ENCODE results near the gene MYBPC2.
A peak's percentile ranks its signal among the peaks of the same experiment; 100 is the strongest.

The MYBPC2 gene

DNA sequence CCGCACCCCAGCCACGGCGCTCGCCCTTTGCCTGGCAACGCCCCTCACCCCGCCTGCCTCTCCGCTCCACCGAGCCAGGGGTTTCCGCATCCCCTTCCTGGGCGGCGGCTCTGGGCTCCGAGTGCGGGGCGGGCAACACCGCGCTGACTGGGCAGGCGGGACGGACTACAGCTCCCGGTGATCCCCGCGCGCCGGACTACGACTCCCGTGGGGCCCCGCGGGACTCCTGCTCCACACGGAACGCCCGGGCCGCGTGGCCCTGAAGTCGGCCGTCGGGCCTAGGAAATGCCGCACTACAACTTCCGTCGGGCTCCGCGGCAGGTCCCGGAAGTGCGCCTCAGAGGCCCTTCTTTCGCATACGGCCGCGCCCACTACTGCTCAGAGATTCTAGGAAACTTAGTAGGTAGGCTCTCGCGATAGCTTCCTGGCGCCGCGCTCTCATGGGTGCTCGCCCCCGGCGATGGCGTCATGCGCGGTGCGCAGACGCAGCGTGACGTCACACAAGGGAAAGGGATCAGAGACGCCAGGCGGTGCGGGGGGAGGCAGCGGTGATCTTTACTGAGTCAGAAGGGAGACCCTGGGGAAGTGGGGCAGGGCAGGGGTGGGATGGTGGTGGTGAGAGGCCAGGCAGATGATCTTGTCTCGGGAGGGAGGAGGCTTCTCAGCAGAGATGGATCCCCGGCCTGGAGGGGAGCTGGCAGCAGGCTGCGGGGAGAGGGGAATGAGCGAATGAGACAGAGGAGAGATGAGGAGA is 78.6 kb downstream of the MYBPC2 start, which contains the start of gene JOSD2 (continued):
- TF ChIP-seq ZNF335 (tag by site-specific recombination; conservative IDR thresholded peaks at IDR 0.05) (peak; percentile 82), ZNF768 (tag by site-specific recombination; IDR thresholded peaks at IDR 0.05) (peak; percentile 95; the same call in 1 of the 2 replicates), SCRT1 (tag by site-specific recombination; IDR thresholded peaks at IDR 0.05; ENCODE audit: borderline replicate concordance) (0 out of 2 replicates have a peak, but pooled peaks have one; percentile 8), KLF8 (tag by site-specific recombination; IDR thresholded peaks at IDR 0.05) (peak; percentile 87), ZNF416 (tag by site-specific recombination; IDR thresholded peaks at IDR 0.05) (no peak), ZNF341 (tag by site-specific recombination; IDR thresholded peaks at IDR 0.05; ENCODE audit: low read depth) (peak; percentile 24; the same call in 1 of the 2 replicates), YY2 (tag by site-specific recombination; IDR thresholded peaks at IDR 0.05) (0 out of 2 replicates have a peak, but pooled peaks have one; percentile 73), OSR2 (tag by site-specific recombination; IDR thresholded peaks at IDR 0.05) (no peak), ZNF202 (tag by site-specific recombination; IDR thresholded peaks at IDR 0.05; ENCODE audit: borderline replicate concordance) (no peak), ZNF350 (tag by site-specific recombination; IDR thresholded peaks at IDR 0.05) (no peak), ZNF843 (tag by site-specific recombination; IDR thresholded peaks at IDR 0.05) (peak; percentile 64; the same call in 1 of the 2 replicates), ZNF366 (tag by site-specific recombination; conservative IDR thresholded peaks at IDR 0.05) (peak; percentile 51), ZBTB48 (tag by site-specific recombination; IDR thresholded peaks at IDR 0.05) (peak; percentile 91), RBAK (tag by site-specific recombination; IDR thresholded peaks at IDR 0.05) (no peak)
- TF ChIP-seq, protein P1, sequence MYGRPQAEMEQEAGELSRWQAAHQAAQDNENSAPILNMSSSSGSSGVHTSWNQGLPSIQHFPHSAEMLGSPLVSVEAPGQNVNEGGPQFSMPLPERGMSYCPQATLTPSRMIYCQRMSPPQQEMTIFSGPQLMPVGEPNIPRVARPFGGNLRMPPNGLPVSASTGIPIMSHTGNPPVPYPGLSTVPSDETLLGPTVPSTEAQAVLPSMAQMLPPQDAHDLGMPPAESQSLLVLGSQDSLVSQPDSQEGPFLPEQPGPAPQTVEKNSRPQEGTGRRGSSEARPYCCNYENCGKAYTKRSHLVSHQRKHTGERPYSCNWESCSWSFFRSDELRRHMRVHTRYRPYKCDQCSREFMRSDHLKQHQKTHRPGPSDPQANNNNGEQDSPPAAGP (tag by site-specific recombination; IDR thresholded peaks at IDR 0.05), result peak; percentile 72; the same call in 1 of the 2 replicates
- TF ChIP-seq, protein P2, sequence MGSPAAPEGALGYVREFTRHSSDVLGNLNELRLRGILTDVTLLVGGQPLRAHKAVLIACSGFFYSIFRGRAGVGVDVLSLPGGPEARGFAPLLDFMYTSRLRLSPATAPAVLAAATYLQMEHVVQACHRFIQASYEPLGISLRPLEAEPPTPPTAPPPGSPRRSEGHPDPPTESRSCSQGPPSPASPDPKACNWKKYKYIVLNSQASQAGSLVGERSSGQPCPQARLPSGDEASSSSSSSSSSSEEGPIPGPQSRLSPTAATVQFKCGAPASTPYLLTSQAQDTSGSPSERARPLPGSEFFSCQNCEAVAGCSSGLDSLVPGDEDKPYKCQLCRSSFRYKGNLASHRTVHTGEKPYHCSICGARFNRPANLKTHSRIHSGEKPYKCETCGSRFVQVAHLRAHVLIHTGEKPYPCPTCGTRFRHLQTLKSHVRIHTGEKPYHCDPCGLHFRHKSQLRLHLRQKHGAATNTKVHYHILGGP (tag by site-specific recombination; IDR thresholded peaks at IDR 0.05), result peak; percentile 93
- TF ChIP-seq, protein P3, sequence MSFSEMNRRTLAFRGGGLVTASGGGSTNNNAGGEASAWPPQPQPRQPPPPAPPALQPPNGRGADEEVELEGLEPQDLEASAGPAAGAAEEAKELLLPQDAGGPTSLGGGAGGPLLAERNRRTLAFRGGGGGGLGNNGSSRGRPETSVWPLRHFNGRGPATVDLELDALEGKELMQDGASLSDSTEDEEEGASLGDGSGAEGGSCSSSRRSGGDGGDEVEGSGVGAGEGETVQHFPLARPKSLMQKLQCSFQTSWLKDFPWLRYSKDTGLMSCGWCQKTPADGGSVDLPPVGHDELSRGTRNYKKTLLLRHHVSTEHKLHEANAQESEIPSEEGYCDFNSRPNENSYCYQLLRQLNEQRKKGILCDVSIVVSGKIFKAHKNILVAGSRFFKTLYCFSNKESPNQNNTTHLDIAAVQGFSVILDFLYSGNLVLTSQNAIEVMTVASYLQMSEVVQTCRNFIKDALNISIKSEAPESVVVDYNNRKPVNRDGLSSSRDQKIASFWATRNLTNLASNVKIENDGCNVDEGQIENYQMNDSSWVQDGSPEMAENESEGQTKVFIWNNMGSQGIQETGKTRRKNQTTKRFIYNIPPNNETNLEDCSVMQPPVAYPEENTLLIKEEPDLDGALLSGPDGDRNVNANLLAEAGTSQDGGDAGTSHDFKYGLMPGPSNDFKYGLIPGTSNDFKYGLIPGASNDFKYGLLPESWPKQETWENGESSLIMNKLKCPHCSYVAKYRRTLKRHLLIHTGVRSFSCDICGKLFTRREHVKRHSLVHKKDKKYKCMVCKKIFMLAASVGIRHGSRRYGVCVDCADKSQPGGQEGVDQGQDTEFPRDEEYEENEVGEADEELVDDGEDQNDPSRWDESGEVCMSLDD (tag by site-specific recombination; IDR thresholded peaks at IDR 0.05), result peak; percentile 84
- TF ChIP-seq, protein P4, sequence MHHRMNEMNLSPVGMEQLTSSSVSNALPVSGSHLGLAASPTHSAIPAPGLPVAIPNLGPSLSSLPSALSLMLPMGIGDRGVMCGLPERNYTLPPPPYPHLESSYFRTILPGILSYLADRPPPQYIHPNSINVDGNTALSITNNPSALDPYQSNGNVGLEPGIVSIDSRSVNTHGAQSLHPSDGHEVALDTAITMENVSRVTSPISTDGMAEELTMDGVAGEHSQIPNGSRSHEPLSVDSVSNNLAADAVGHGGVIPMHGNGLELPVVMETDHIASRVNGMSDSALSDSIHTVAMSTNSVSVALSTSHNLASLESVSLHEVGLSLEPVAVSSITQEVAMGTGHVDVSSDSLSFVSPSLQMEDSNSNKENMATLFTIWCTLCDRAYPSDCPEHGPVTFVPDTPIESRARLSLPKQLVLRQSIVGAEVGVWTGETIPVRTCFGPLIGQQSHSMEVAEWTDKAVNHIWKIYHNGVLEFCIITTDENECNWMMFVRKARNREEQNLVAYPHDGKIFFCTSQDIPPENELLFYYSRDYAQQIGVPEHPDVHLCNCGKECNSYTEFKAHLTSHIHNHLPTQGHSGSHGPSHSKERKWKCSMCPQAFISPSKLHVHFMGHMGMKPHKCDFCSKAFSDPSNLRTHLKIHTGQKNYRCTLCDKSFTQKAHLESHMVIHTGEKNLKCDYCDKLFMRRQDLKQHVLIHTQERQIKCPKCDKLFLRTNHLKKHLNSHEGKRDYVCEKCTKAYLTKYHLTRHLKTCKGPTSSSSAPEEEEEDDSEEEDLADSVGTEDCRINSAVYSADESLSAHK (tag by site-specific recombination; IDR thresholded peaks at IDR 0.05), result 0 out of 2 replicates have a peak, but pooled peaks have one; percentile 45
- TF ChIP-seq, protein P5, sequence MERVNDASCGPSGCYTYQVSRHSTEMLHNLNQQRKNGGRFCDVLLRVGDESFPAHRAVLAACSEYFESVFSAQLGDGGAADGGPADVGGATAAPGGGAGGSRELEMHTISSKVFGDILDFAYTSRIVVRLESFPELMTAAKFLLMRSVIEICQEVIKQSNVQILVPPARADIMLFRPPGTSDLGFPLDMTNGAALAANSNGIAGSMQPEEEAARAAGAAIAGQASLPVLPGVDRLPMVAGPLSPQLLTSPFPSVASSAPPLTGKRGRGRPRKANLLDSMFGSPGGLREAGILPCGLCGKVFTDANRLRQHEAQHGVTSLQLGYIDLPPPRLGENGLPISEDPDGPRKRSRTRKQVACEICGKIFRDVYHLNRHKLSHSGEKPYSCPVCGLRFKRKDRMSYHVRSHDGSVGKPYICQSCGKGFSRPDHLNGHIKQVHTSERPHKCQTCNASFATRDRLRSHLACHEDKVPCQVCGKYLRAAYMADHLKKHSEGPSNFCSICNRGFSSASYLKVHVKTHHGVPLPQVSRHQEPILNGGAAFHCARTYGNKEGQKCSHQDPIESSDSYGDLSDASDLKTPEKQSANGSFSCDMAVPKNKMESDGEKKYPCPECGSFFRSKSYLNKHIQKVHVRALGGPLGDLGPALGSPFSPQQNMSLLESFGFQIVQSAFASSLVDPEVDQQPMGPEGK (tag by site-specific recombination; IDR thresholded peaks at IDR 0.05), result peak; percentile 95
